Measurements from ENCODE around the gene FYB1.

Gene FYB1

GRCh38 chr5:39057734-39058133 lies 161.6 kb downstream of the FYB1 start:
- ATAC-seq: peak; percentile 47; the same call in 2 of the 3 replicates
- TF ChIP-seq RARB (CRISPR knock-in tag; IDR thresholded peaks at IDR 0.05) (no peak), ZC3H10 (CRISPR knock-in tag; IDR thresholded peaks at IDR 0.05) (no peak), ARNTL (CRISPR knock-in tag; IDR thresholded peaks at IDR 0.05; ENCODE audit: borderline replicate concordance, low read depth) (no peak), BACH2 (CRISPR knock-in tag; IDR thresholded peaks at IDR 0.05; ENCODE audit: borderline replicate concordance) (no peak), ZNF8 (CRISPR knock-in tag; IDR thresholded peaks at IDR 0.05) (no peak), PPARA (CRISPR knock-in tag; IDR thresholded peaks at IDR 0.05; ENCODE audit: borderline replicate concordance) (no peak), TCF4 (CRISPR knock-in tag; IDR thresholded peaks at IDR 0.05; ENCODE audit: borderline replicate concordance) (no peak), ZNF70 (CRISPR knock-in tag; IDR thresholded peaks at IDR 0.05) (no peak), GLIS3 (CRISPR knock-in tag; IDR thresholded peaks at IDR 0.05) (no peak), PATZ1 (CRISPR knock-in tag; IDR thresholded peaks at IDR 0.05; ENCODE audit: borderline replicate concordance) (no peak), CSDC2 (CRISPR knock-in tag; IDR thresholded peaks at IDR 0.05) (no peak), ZFP3 (CRISPR knock-in tag; IDR thresholded peaks at IDR 0.05) (no peak), OSR1 (CRISPR knock-in tag; IDR thresholded peaks at IDR 0.05) (no peak), ZNF565 (CRISPR knock-in tag; conservative IDR thresholded peaks at IDR 0.05; ENCODE audit: low read depth) (no peak), CSRNP3 (CRISPR knock-in tag; IDR thresholded peaks at IDR 0.05) (no peak), ISL1 (CRISPR knock-in tag; IDR thresholded peaks at IDR 0.05) (no peak)
- TF ChIP-seq, protein P1, sequence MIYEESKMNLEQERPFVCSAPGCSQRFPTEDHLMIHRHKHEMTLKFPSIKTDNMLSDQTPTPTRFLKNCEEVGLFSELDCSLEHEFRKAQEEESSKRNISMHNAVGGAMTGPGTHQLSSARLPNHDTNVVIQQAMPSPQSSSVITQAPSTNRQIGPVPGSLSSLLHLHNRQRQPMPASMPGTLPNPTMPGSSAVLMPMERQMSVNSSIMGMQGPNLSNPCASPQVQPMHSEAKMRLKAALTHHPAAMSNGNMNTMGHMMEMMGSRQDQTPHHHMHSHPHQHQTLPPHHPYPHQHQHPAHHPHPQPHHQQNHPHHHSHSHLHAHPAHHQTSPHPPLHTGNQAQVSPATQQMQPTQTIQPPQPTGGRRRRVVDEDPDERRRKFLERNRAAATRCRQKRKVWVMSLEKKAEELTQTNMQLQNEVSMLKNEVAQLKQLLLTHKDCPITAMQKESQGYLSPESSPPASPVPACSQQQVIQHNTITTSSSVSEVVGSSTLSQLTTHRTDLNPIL (CRISPR knock-in tag; IDR thresholded peaks at IDR 0.05; ENCODE audit: low read depth): no peak
- TF ChIP-seq, protein P2, sequence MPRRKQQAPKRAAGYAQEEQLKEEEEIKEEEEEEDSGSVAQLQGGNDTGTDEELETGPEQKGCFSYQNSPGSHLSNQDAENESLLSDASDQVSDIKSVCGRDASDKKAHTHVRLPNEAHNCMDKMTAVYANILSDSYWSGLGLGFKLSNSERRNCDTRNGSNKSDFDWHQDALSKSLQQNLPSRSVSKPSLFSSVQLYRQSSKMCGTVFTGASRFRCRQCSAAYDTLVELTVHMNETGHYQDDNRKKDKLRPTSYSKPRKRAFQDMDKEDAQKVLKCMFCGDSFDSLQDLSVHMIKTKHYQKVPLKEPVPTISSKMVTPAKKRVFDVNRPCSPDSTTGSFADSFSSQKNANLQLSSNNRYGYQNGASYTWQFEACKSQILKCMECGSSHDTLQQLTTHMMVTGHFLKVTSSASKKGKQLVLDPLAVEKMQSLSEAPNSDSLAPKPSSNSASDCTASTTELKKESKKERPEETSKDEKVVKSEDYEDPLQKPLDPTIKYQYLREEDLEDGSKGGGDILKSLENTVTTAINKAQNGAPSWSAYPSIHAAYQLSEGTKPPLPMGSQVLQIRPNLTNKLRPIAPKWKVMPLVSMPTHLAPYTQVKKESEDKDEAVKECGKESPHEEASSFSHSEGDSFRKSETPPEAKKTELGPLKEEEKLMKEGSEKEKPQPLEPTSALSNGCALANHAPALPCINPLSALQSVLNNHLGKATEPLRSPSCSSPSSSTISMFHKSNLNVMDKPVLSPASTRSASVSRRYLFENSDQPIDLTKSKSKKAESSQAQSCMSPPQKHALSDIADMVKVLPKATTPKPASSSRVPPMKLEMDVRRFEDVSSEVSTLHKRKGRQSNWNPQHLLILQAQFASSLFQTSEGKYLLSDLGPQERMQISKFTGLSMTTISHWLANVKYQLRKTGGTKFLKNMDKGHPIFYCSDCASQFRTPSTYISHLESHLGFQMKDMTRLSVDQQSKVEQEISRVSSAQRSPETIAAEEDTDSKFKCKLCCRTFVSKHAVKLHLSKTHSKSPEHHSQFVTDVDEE (CRISPR knock-in tag; IDR thresholded peaks at IDR 0.05): no peak

DNA sequence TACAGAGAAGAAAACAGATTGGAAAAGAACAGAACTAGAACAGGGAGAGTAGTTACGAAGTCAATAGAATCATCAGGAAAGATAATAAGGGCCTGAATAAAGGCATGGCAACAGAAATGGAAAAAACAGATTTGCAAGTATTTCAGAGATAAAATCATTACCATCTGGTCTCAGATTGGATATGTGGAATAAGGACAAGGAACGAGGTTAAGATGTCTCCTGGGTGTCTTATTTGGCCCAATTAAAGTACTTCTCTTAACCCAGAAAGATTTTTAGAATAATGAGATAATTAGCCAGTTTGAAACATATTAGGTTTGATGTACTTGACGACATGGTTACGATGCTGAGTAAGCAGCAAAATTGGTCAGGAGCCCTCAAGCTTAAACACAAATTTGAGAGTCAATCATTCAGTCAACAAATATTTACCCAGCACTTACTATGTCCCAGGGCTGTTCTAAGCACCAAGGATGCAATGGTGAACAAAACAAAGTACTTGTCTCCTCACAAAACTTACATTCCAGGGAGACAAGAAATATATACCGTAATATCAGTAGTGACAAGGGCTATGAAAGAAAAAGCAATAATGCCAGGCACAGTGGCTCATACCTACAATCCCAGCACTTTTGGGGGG lies 163.5 kb downstream of the FYB1 start:
- no peak for ATAC-seq
- TF ChIP-seq OSR1 (CRISPR knock-in tag; IDR thresholded peaks at IDR 0.05) (no peak), ISL1 (CRISPR knock-in tag; IDR thresholded peaks at IDR 0.05) (no peak), ZFP30 (CRISPR knock-in tag; IDR thresholded peaks at IDR 0.05) (no peak), RARB (CRISPR knock-in tag; IDR thresholded peaks at IDR 0.05) (no peak), ESRRG (CRISPR knock-in tag; IDR thresholded peaks at IDR 0.05) (no peak), GLIS3 (CRISPR knock-in tag; IDR thresholded peaks at IDR 0.05) (no peak), CSDC2 (CRISPR knock-in tag; IDR thresholded peaks at IDR 0.05) (no peak), TOX (CRISPR knock-in tag; IDR thresholded peaks at IDR 0.05; ENCODE audit: borderline replicate concordance) (no peak), ARNTL (CRISPR knock-in tag; IDR thresholded peaks at IDR 0.05; ENCODE audit: borderline replicate concordance, low read depth) (no peak), ZC3H10 (CRISPR knock-in tag; IDR thresholded peaks at IDR 0.05) (no peak), SNAI2 (CRISPR knock-in tag; IDR thresholded peaks at IDR 0.05) (no peak), ZNF565 (CRISPR knock-in tag; conservative IDR thresholded peaks at IDR 0.05; ENCODE audit: low read depth) (no peak), PPARA (CRISPR knock-in tag; IDR thresholded peaks at IDR 0.05; ENCODE audit: borderline replicate concordance) (no peak), CSRNP3 (CRISPR knock-in tag; IDR thresholded peaks at IDR 0.05) (no peak), ZFP3 (CRISPR knock-in tag; IDR thresholded peaks at IDR 0.05) (no peak), ZNF70 (CRISPR knock-in tag; IDR thresholded peaks at IDR 0.05) (no peak), BACH2 (CRISPR knock-in tag; IDR thresholded peaks at IDR 0.05; ENCODE audit: borderline replicate concordance) (no peak), ZNF8 (CRISPR knock-in tag; IDR thresholded peaks at IDR 0.05) (no peak)
- TF ChIP-seq, protein P1 (CRISPR knock-in tag; IDR thresholded peaks at IDR 0.05; ENCODE audit: low read depth): no peak
- TF ChIP-seq, protein P3, sequence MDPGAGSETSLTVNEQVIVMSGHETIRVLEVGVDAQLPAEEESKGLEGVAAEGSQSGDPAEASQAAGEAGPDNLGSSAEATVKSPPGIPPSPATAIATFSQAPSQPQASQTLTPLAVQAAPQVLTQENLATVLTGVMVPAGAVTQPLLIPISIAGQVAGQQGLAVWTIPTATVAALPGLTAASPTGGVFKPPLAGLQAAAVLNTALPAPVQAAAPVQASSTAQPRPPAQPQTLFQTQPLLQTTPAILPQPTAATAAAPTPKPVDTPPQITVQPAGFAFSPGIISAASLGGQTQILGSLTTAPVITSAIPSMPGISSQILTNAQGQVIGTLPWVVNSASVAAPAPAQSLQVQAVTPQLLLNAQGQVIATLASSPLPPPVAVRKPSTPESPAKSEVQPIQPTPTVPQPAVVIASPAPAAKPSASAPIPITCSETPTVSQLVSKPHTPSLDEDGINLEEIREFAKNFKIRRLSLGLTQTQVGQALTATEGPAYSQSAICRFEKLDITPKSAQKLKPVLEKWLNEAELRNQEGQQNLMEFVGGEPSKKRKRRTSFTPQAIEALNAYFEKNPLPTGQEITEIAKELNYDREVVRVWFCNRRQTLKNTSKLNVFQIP (CRISPR knock-in tag; IDR thresholded peaks at IDR 0.05; ENCODE audit: borderline replicate concordance, low read depth): no peak
